ENCODE results near the gene FXYD3.

- no peak for TF ChIP-seq CTCF (IDR thresholded peaks at IDR 0.05)
- TF ChIP-seq EZH2 (IDR thresholded peaks at IDR 0.05): no peak
Observed at GRCh38 chr19:35085947-35086346, 29.7 kb upstream of the FXYD3 start.
